PC-9 (cell line): ENCODE data around the gene PPP1R3D. TPM values are rescaled to one million over a fixed set of nuclear protein-coding genes. Genes with fewer than 3 reads are reported as not detected.
A peak's percentile ranks its signal among the peaks of the same experiment; 100 is the strongest.

Experiments used
- BruUV-seq: library from RNA; stranded (reverse); fragments of 400-500 nt; replicated peaks from 2 replicates; lab custom pipeline; 2021; lab: Mats Ljungman, UMichigan
- CTCF ChIA-PET: fragments of 300-600 bp; sonication (Branson Sonifier 250); formaldehyde crosslinking; loops from one replicate; lab custom pipeline; 2022; ENCODE audit warnings: antibody characterized with exemption; lab: Charles Lee
- POLR2A ChIA-PET: fragments of 300-600 bp; sonication (Branson Sonifier 250); formaldehyde crosslinking; loops from one replicate; lab custom pipeline; 2022; ENCODE audit warnings: antibody characterized with exemption; ENCODE audit not compliant: unreplicated experiment; lab: Charles Lee
- DNase-seq, 2 experiments: peaks; one replicate each; pipeline versions ENCODE4 v3.0.0 to v3.0.0-alpha.2; 2015 to 2022; ENCODE audit warnings: mixed read lengths in 1 of 2
- H2AFZ ChIP-seq: fragments of 200-600 bp; sonication (generic); 2 replicates; pipeline ENCODE4 v1.8.1; 2017; ENCODE audit warnings: antibody characterized with exemption
- H3F3A ChIP-seq: fragments of 200-600 bp; sonication (generic); 2 replicates; pipeline ENCODE4 v1.8.1; 2017; ENCODE audit warnings: antibody characterized with exemption, mild to moderate bottlenecking, low read depth; ENCODE audit not compliant: insufficient read depth
- H3K27ac ChIP-seq: fragments of 200-600 bp; sonication (generic); 2 replicates; pipeline ENCODE4 v1.6.1; 2016; ENCODE audit warnings: mixed run types
- H3K27me3 ChIP-seq: fragments of 200-600 bp; sonication (generic); 2 replicates; pipeline ENCODE4 v1.6.1; 2016; ENCODE audit warnings: low read depth, mixed run types; ENCODE audit not compliant: insufficient read depth
- H3K36me3 ChIP-seq: fragments of 200-600 bp; sonication (generic); 2 replicates; pipeline ENCODE4 v1.6.1; 2016; ENCODE audit warnings: low read depth, mixed run types
- H3K4me1 ChIP-seq: fragments of 200-600 bp; sonication (generic); replicated peaks from 2 replicates; pipeline ENCODE4 v1.6.1; 2016; ENCODE audit warnings: mixed run types; ENCODE audit not compliant: insufficient read depth
- H3K4me2 ChIP-seq: fragments of 200-600 bp; sonication (generic); 2 replicates; pipeline ENCODE4 v1.6.1; 2017; ENCODE audit warnings: mixed run types
- H3K4me3 ChIP-seq: fragments of 200-600 bp; sonication (generic); 2 replicates; pipeline ENCODE4 v1.6.1; 2016; ENCODE audit warnings: mixed run types
- H3K79me2 ChIP-seq: fragments of 200-600 bp; sonication (generic); 2 replicates; pipeline ENCODE4 v1.6.1; 2017; ENCODE audit warnings: low read depth, mixed run types
- H3K9me2 ChIP-seq: fragments of 200-600 bp; sonication (generic); 2 replicates; pipeline ENCODE4 v1.8.1; 2017; ENCODE audit warnings: mild to moderate bottlenecking; ENCODE audit not compliant: insufficient read depth
- H3K9me3 ChIP-seq: fragments of 200-600 bp; sonication (generic); 2 replicates; pipeline ENCODE4 v1.8.1; 2016; ENCODE audit warnings: low read depth; ENCODE audit not compliant: insufficient read depth
- H4K20me1 ChIP-seq: fragments of 200-600 bp; sonication (generic); 2 replicates; pipeline ENCODE4 v1.8.1; 2017; ENCODE audit not compliant: insufficient read depth
- CTCF ChIP-seq: fragments of 200-600 bp; sonication (generic); conservative IDR thresholded peaks from 2 replicates; pipeline ENCODE4 v1.6.1; 2017; ENCODE audit warnings: mixed run types, antibody characterized with exemption, mild to moderate bottlenecking, moderate library complexity
- EZH2 ChIP-seq: fragments of 200-600 bp; sonication (generic); IDR thresholded peaks from 2 replicates; pipeline ENCODE4 v1.8.0; 2017; ENCODE audit warnings: antibody characterized with exemption, low read depth
- intact Hi-C: fragments of 100-400 bp; cut with micrococcal nuclease; formaldehyde crosslinking; loops from one replicate; pipeline ENCODE4 v1.10.0; 2022; ENCODE audit not compliant: unreplicated experiment
- total RNA-seq: library from RNA; stranded (reverse); gene quantifications from 2 replicates; pipeline ENCODE4 v1.2.3, GENCODE V29; 2021

PPP1R3D gene
- total RNA-seq, 1 experiment from 2014 or later, result 9.9 TPM

GRCh38 chr20:59933849-59934585 lies 6.1 kb downstream of the PPP1R3D start:
- Histone ChIP-seq H3K4me2 (no peak overlapping the region), H3K79me2 (peaks cover 38% of the 10 kb centered on the region), H3K9me2 (no peaks in the 10 kb centered on the region), H3K27me3 (no peaks in the 10 kb centered on the region), H3K4me3 (no peak overlapping the region), H3K9me3 (no peaks in the 10 kb centered on the region; the same call in 1 of the 2 replicates), H3F3A (peaks cover 11% of the 10 kb centered on the region; the same call in 1 of the 2 replicates), H2AFZ (no peak overlapping the region), H3K4me1 (peaks cover 28% of the 10 kb centered on the region), H4K20me1 (0 out of 2 replicates have a peak, but pooled peaks cover 8% of the 10 kb centered on the region), H3K36me3 (peaks cover 8% of the 10 kb centered on the region), H3K27ac (no peak overlapping the region)
- CTCF ChIA-PET, result interaction anchor here (0.6 kb wide), 1 partner anchor 11 kb away, joined by 4 read pairs; no protein-coding TSS in a partner anchor
- no peak for TF ChIP-seq CTCF
- TF ChIP-seq EZH2, result no peak
- intact Hi-C loops, result no loop called here
- DNase-seq, result peak in 1 of 2 experiments; percentile 70
- no TSS peak for BruUV-seq
- POLR2A ChIA-PET, result interaction anchor here (0.6 kb wide), 1 partner anchor 10 kb away, joined by 6 read pairs; no protein-coding TSS in a partner anchor

GRCh38 chr20:59933296-59933848 lies 6.7 kb downstream of the PPP1R3D start, which contains the start of gene SYCP2:
SYCP2 (minus strand) TSS chr20:59933637; CDS start chr20:59922413, 11,224 bp downstream.
- no peak within 1 kb of the TSS for H3K4me3 ChIP-seq
- TF ChIP-seq EZH2 (no peak), CTCF (no peak)
- H2AFZ ChIP-seq, result no peak within 1 kb of the TSS
- peaks cover 6% of the 10 kb centered on the region; the same call in 1 of the 2 replicates for H3F3A ChIP-seq
- peaks cover 8% of the 10 kb centered on the region for H3K36me3 ChIP-seq
- peaks cover 22% of the 10 kb centered on the region for H3K4me1 ChIP-seq
- intact Hi-C loops, result no loop called here
- no TSS peak for BruUV-seq
- ChIA-PET POLR2A (no interaction called here), CTCF (interaction anchor here (0.6 kb wide), 1 partner anchor 12 kb away, joined by 4 read pairs; no protein-coding TSS in a partner anchor)
- no peaks in the 10 kb centered on the region for H3K27me3 ChIP-seq
- H3K9me3 ChIP-seq, result no peaks in the 10 kb centered on the region
- no peaks in the 10 kb centered on the region for H3K9me2 ChIP-seq
- H3K79me2 ChIP-seq, result peaks cover 32% of the 10 kb centered on the region
- no peak within 1 kb of the TSS for H3K4me2 ChIP-seq
- H4K20me1 ChIP-seq, result 0 out of 2 replicates have a peak, but pooled peaks cover 8% of the 10 kb centered on the region
- no peak within 1 kb of the TSS for H3K27ac ChIP-seq
- no peak for DNase-seq

GRCh38 chr20:59932616-59933295 lies 7.3 kb downstream of the PPP1R3D start:
- H3K79me2 ChIP-seq, result peaks cover 26% of the 10 kb centered on the region
- H3K4me3 ChIP-seq, result no peak overlapping the region
- CTCF ChIA-PET, result no interaction called here
- no TSS peak for BruUV-seq
- H3K36me3 ChIP-seq, result peaks cover 8% of the 10 kb centered on the region
- no peak overlapping the region for H3K27ac ChIP-seq
- H3K27me3 ChIP-seq, result no peaks in the 10 kb centered on the region
- H3K9me2 ChIP-seq, result no peaks in the 10 kb centered on the region
- no peaks in the 10 kb centered on the region; the same call in 1 of the 2 replicates for H3F3A ChIP-seq
- POLR2A ChIA-PET, result no interaction called here
- TF ChIP-seq CTCF (no peak), EZH2 (no peak)
- H2AFZ ChIP-seq, result no peak overlapping the region
- DNase-seq, result no peak
- no peaks in the 10 kb centered on the region for H3K9me3 ChIP-seq
- H3K4me2 ChIP-seq, result no peak overlapping the region
- H3K4me1 ChIP-seq, result peaks cover 15% of the 10 kb centered on the region
- intact Hi-C loops, result no loop called here
- 0 out of 2 replicates have a peak, but pooled peaks cover 8% of the 10 kb centered on the region for H4K20me1 ChIP-seq
